GM15510 (cell line): Measurements from ENCODE around the gene ARL6IP1.

Source experiments
- POLR2A ChIP-seq: IDR thresholded peaks from 3 replicates; pipeline ENCODE4 v1.6.1; 2011; ENCODE audit warnings: borderline replicate concordance; ENCODE audit not compliant: insufficient read length; ENCODE audit errors: extremely low read depth

Gene ARL6IP1

GRCh38 chr16:18782697-18783429 is 18.5 kb downstream of the ARL6IP1 start:
- TF ChIP-seq POLR2A = no peak
